ENCODE results near the gene FUT8. TPM values are rescaled to one million over a fixed set of nuclear protein-coding genes. Genes with fewer than 3 reads are reported as not detected.
A peak's percentile ranks its signal among the peaks of the same experiment; 100 is the strongest.

Gene FUT8
- polyA plus RNA-seq, 1 of the 3 experiments (the other 2 are of a cell fraction) = 31.7 TPM

DNA sequence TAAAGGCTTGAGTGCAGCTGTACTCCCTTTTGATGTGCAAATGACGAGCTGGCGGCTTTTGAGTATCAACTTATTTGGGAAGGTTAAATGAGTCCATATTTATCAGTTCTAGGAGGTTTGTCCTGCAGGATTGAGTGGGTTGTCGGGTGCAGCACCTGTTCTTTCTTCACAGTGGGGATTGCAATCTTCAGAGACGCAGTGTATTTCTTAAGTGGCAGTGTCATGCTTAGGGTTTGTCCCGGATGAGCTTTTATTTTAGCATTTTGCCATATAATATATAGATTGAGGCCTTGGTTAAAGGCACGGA is 1.2 kb downstream of the FUT8 start:
- Histone ChIP-seq H3K79me2 (ENCODE audit: insufficient read depth) (peaks cover 58% of the 10 kb centered on the region), H3K4me2 (peak overlapping the region; percentile 88), H3K9ac (peak overlapping the region; percentile 84), H3K4me3 (ENCODE audit: low read depth in 2 of 2, low read length in 1 of 2) (peak overlapping the region; percentile 90 to 95), H3K9me2 (no peaks in the 10 kb centered on the region), H3K27me3 (ENCODE audit: insufficient read depth) (no peaks in the 10 kb centered on the region), H3K36me3 (replicated peaks in 1 of 2; ENCODE audit: control insufficient read depth in 1 of 2, insufficient read depth in 2 of 2, low read length in 1 of 2) (no peaks in the 10 kb centered on the region), H3F3A (replicated peaks; ENCODE audit: insufficient read depth) (peaks cover 10% of the 10 kb centered on the region), H3K4me1 (ENCODE audit: control insufficient read depth in 1 of 2, insufficient read depth in 2 of 2, low read depth in 1 of 2, low read length in 1 of 2) (peaks cover 0 to 6% of the 10 kb centered on the region in 2 experiments; a peak in 2 of 4 replicates), H2AFZ (ENCODE audit: low read depth) (peak overlapping the region; percentile 53; the same call in 1 of the 2 replicates), H3K27ac (ENCODE audit: low read depth in 2 of 2, low read length in 1 of 2) (peak overlapping the region; percentile 91 to 97; a peak in 2 of 4 replicates), H4K20me1 (ENCODE audit: insufficient read depth) (no peaks in the 10 kb centered on the region; the same call in 1 of the 2 replicates), H3K9me3 (no peaks in the 10 kb centered on the region)
- POLR2A ChIA-PET = interaction anchor here (0.6 kb wide), 1 partner anchor 951 kb away, joined by 3 read pairs; no protein-coding TSS in a partner anchor
- 23% methylated on average over 6 of the region's 6 CpGs for WGBS (ENCODE audit: low lambda C conversion rate)
- TF ChIP-seq GABPA (IDR thresholded peaks at IDR 0.05; ENCODE audit: low read depth) (no peak), FOXJ3 (CRISPR knock-in tag; IDR thresholded peaks at IDR 0.05) (no peak), RCOR1 (IDR thresholded peaks at IDR 0.05; ENCODE audit: low read length) (no peak), POLR2AphosphoS5 (IDR thresholded peaks at IDR 0.05; ENCODE audit: low read depth, low read length) (no peak), RFX5 (IDR thresholded peaks at IDR 0.05; ENCODE audit: low read length) (no peak), SMC3 (IDR thresholded peaks at IDR 0.05; ENCODE audit: low read depth, low read length) (no peak), JUND (IDR thresholded peaks at IDR 0.05) (no peak), TCF12 (IDR thresholded peaks at IDR 0.05) (no peak), FOSL2 (IDR thresholded peaks at IDR 0.05; ENCODE audit: borderline replicate concordance, low read depth) (no peak), EZH2phosphoT487 (IDR thresholded peaks at IDR 0.05; ENCODE audit: borderline replicate concordance, low read depth) (no peak), YY1 (IDR thresholded peaks at IDR 0.05; ENCODE audit: low read depth) (no peak), CHD2 (IDR thresholded peaks at IDR 0.05; ENCODE audit: low read length, partially characterized antibody) (no peak), RXRA (IDR thresholded peaks at IDR 0.05; ENCODE audit: borderline replicate concordance, low read depth) (no peak), ELF1 (IDR thresholded peaks at IDR 0.05) (no peak)
- TF ChIP-seq, protein P1, sequence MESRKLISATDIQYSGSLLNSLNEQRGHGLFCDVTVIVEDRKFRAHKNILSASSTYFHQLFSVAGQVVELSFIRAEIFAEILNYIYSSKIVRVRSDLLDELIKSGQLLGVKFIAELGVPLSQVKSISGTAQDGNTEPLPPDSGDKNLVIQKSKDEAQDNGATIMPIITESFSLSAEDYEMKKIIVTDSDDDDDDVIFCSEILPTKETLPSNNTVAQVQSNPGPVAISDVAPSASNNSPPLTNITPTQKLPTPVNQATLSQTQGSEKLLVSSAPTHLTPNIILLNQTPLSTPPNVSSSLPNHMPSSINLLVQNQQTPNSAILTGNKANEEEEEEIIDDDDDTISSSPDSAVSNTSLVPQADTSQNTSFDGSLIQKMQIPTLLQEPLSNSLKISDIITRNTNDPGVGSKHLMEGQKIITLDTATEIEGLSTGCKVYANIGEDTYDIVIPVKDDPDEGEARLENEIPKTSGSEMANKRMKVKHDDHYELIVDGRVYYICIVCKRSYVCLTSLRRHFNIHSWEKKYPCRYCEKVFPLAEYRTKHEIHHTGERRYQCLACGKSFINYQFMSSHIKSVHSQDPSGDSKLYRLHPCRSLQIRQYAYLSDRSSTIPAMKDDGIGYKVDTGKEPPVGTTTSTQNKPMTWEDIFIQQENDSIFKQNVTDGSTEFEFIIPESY (IDR thresholded peaks at IDR 0.05; ENCODE audit: borderline replicate concordance, low read depth) = no peak
- TF ChIP-seq, protein P2, sequence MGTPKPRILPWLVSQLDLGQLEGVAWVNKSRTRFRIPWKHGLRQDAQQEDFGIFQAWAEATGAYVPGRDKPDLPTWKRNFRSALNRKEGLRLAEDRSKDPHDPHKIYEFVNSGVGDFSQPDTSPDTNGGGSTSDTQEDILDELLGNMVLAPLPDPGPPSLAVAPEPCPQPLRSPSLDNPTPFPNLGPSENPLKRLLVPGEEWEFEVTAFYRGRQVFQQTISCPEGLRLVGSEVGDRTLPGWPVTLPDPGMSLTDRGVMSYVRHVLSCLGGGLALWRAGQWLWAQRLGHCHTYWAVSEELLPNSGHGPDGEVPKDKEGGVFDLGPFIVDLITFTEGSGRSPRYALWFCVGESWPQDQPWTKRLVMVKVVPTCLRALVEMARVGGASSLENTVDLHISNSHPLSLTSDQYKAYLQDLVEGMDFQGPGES (IDR thresholded peaks at IDR 0.05; ENCODE audit: low read depth, low read length) = no peak
- DNase-seq = no peak
- CTCF ChIA-PET = interaction anchor here (0.6 to 8.8 kb wide), 21 partner anchors 15 to 1098 kb away, joined by 3 to 174 read pairs (median 4); no protein-coding TSS in a partner anchor
